A549 (cell line): ENCODE data around the gene TMEM220.

Experiments used
- CEBPB ChIP-seq, 2 experiments: fragments of >200 bp in 1 of 2; sonication (Bioruptor Twin) in 1 of 2; formaldehyde crosslinking in 1 of 2; IDR thresholded peaks; 2 replicates each; pipeline ENCODE4 v1.6.1; 2012 to 2016
- ESRRA ChIP-seq: fragments of 150-350 bp; IDR thresholded peaks from 2 replicates; pipeline ENCODE4 v1.6.1; 2014; ENCODE audit warnings: mild to moderate bottlenecking, low read length, borderline replicate concordance
- KDM1A ChIP-seq: fragments of 200-600 bp; sonication (generic); IDR thresholded peaks from 2 replicates; pipeline ENCODE4 v1.6.1; 2016; ENCODE audit warnings: low read depth, mild to moderate bottlenecking
- PHF8 ChIP-seq: fragments of 200-600 bp; sonication (generic); IDR thresholded peaks from 2 replicates; pipeline ENCODE4 v1.6.1; 2016; ENCODE audit warnings: low read depth, mild to moderate bottlenecking, antibody characterized with exemption, moderate library complexity, borderline replicate concordance
- POLR2A ChIP-seq: IDR thresholded peaks from 2 replicates; pipeline ENCODE4 v1.6.1; 2012; ENCODE audit warnings: mild to moderate bottlenecking, low read length
- POLR2AphosphoS2 ChIP-seq: conservative IDR thresholded peaks from 2 replicates; pipeline ENCODE4 v1.6.1; 2012; ENCODE audit warnings: low read length, improper control_type of control experiment, inconsistent platforms
- SREBF2 ChIP-seq: fragments of 450-650 bp; IDR thresholded peaks from 2 replicates; pipeline ENCODE4 v1.6.1; 2014; ENCODE audit warnings: mild to moderate bottlenecking, moderate library complexity
- TF ChIP-seq, protein P1 (sequence below): fragments of >200 bp; sonication (Bioruptor Twin); formaldehyde crosslinking; IDR thresholded peaks from 3 replicates; pipeline ENCODE4 v1.5.1; 2016
- TF ChIP-seq, protein P2 (sequence below): fragments of 200-600 bp; sonication (generic); IDR thresholded peaks from 2 replicates; pipeline ENCODE4 v1.6.1; 2016; ENCODE audit warnings: antibody characterized with exemption, mild to moderate bottlenecking, moderate library complexity

DNA sequence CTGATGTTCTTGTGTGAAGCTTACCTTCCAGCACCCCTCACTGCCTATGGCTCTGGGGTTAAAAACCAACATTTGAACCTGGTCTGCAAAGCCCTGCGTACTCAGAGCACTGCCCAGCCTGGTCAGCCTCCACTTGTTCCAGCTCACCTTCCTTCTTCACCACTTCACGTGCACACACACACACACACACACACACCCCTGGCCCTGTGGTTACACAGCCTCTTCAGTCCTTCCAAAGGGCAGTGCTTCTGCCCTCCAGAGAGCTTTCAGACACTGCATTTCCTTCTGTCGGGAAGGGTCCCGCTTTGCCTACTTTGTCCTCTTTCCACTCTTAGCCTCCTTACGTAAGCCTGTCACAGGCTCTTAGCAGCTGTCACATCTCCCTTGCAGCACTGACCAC, 9.6 kb upstream of the TMEM220 start:
- TF ChIP-seq, protein P1, sequence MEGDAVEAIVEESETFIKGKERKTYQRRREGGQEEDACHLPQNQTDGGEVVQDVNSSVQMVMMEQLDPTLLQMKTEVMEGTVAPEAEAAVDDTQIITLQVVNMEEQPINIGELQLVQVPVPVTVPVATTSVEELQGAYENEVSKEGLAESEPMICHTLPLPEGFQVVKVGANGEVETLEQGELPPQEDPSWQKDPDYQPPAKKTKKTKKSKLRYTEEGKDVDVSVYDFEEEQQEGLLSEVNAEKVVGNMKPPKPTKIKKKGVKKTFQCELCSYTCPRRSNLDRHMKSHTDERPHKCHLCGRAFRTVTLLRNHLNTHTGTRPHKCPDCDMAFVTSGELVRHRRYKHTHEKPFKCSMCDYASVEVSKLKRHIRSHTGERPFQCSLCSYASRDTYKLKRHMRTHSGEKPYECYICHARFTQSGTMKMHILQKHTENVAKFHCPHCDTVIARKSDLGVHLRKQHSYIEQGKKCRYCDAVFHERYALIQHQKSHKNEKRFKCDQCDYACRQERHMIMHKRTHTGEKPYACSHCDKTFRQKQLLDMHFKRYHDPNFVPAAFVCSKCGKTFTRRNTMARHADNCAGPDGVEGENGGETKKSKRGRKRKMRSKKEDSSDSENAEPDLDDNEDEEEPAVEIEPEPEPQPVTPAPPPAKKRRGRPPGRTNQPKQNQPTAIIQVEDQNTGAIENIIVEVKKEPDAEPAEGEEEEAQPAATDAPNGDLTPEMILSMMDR: no peak
- no peak for TF ChIP-seq SREBF2
- TF ChIP-seq POLR2A: no peak
- no peak for TF ChIP-seq KDM1A
- TF ChIP-seq, protein P2, sequence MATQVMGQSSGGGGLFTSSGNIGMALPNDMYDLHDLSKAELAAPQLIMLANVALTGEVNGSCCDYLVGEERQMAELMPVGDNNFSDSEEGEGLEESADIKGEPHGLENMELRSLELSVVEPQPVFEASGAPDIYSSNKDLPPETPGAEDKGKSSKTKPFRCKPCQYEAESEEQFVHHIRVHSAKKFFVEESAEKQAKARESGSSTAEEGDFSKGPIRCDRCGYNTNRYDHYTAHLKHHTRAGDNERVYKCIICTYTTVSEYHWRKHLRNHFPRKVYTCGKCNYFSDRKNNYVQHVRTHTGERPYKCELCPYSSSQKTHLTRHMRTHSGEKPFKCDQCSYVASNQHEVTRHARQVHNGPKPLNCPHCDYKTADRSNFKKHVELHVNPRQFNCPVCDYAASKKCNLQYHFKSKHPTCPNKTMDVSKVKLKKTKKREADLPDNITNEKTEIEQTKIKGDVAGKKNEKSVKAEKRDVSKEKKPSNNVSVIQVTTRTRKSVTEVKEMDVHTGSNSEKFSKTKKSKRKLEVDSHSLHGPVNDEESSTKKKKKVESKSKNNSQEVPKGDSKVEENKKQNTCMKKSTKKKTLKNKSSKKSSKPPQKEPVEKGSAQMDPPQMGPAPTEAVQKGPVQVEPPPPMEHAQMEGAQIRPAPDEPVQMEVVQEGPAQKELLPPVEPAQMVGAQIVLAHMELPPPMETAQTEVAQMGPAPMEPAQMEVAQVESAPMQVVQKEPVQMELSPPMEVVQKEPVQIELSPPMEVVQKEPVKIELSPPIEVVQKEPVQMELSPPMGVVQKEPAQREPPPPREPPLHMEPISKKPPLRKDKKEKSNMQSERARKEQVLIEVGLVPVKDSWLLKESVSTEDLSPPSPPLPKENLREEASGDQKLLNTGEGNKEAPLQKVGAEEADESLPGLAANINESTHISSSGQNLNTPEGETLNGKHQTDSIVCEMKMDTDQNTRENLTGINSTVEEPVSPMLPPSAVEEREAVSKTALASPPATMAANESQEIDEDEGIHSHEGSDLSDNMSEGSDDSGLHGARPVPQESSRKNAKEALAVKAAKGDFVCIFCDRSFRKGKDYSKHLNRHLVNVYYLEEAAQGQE: no peak
- TF ChIP-seq PHF8: no peak
- no peak for TF ChIP-seq CEBPB (IDR thresholded peaks at IDR 0.05)
- no peak for TF ChIP-seq POLR2AphosphoS2
- TF ChIP-seq ESRRA: no peak
